ENCODE results near the gene TFAP2A.

The TFAP2A gene

GRCh38 chr6:10414756-10415616 is at the start of gene TFAP2A:
Gene TFAP2A, minus strand, starts transcription at chr6:10415074. Its CDS starts 83 bp downstream, at chr6:10414991.
- DNase-seq: peak; percentile 57

DNA sequence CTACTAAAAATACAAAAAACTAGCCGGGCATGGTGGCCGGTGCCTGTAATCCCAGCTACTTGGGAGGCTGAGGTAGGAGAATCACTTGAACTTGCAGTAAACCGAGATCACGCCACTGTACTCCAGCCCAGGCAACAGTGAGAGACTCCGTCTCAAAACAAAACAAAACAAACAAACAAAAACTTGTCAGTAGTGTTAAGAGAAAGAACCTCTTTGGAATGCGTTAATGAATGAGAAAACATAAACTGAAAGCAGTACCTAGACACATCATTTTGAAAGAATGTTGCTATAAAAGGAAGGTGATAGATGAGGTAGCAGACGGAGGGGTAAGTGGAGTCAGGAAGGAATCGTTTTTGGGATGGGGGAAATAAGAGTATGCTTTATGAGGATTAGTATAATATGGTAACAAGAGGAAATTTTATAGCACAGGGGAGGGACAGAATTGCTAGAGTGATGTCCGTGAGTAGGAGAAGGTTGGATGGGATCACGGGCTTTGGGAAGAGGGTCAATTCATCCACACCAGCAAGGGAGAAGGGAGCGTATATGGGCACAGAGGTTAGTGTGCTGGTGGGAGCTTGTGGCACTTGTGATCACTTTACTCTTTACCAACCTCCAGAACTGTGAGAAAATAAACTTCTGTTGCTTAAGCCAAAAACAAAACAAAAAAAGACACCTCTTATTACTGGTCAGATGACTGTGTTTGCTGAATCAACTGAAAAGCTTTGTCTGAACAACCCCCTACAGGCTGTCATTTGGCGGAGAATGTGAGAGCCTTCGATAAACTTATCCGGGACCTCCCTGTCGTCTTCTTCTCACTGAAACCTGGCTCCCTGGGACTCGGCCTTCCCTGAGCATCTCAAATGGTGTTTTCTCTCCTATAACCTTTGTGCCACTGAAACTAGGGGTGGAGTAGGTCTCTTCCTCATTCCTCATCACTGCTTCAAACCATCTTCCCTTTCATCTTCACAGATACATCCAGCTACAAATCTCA is 48.9 kb upstream of the TFAP2A start:
- DNase-seq: no peak

DNA sequence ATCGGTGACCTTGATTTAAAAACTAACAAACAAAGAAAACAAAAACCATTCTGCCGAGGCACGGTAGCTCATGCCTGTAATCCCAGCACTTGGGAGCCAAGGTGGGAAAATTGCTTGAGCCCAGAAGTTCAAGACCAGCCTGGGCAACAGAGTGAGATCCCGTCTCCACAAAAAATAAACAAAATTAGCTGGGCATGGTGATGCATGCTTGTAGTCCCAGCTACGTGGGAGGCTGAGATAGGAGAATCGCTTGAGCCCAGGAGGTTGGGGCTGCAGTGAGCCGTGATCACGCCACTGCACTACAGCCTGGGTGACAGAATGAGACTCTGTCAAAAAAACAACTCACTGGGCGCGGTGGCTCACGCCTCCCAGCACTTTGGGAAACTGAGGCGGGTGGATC is 48.2 kb upstream of the TFAP2A start:
- no peak for DNase-seq

DNA sequence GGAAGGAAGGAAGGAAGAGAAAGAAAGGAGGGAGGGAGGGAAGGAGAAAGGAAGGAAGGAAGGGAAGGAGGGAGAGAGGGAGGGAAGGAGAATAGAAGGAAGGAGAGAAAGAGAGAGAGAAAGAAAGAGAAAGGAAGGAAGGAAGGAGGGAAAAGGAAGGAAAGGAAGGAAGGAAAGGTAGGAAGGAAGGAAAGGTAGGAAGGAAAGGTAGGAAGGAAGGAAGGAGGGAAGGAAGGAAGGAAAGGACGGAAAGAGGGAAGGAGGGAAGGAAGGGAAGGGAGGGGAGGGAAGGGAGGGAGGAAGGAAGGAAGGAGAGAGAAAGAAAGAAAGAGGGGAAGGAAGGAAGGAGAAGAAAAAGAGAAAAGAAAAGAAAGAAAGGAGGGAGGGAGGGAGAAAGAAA is 47.0 kb upstream of the TFAP2A start:
- no peak for DNase-seq

DNA sequence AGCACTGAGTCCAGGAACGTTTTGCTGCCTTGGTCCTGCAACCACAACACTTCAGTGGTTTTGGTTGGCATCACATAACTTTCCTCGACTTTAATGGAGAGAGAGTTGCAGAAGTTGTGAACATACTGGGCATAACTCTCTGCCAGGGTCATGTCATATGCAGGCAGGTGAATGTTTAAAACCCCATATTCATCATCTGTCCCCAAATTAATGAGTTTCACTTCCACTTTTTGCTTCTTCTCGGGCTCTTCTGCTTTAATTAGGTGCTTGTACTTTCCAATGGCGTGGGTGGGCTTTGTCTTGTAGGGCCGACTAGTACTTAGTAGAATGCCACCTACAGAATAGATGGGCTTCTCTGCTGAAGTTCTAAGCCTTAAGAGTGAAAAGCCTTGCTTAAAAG is 45.2 kb upstream of the TFAP2A start:
- DNase-seq: no peak

GRCh38 chr6:10458287-10458686 is 43.4 kb upstream of the TFAP2A start:
- no peak for DNase-seq

- DNase-seq: no peak
These were observed 38.7 kb upstream of the TFAP2A start for GRCh38 chr6:10453596-10453995.

GRCh38 chr6:10451828-10452509 is 37.1 kb upstream of the TFAP2A start:
- DNase-seq: no peak

DNA sequence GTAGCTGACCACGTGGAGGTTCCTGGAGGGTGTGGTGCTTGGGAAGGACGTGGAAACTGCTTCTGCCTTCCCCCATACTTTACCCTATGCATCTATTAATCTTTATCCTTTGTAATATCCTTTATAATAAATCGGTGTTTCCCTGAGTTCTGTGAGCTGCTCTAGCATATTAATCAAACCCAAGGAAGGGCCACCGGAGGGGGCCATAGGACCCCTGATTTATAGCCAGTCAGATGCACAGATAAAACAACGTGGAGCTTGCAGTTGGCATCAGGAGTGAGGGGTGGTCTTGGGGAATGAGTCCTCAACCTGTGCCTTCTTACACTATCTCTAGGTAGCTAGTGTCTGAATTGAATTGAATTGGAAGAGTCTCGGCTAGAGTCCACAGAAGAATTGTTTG is 36.5 kb upstream of the TFAP2A start:
- DNase-seq: no peak

GRCh38 chr6:10449751-10450150 is 34.9 kb upstream of the TFAP2A start:
- DNase-seq: no peak

GRCh38 chr6:10448096-10448495 is 33.2 kb upstream of the TFAP2A start:
- DNase-seq: no peak

DNA sequence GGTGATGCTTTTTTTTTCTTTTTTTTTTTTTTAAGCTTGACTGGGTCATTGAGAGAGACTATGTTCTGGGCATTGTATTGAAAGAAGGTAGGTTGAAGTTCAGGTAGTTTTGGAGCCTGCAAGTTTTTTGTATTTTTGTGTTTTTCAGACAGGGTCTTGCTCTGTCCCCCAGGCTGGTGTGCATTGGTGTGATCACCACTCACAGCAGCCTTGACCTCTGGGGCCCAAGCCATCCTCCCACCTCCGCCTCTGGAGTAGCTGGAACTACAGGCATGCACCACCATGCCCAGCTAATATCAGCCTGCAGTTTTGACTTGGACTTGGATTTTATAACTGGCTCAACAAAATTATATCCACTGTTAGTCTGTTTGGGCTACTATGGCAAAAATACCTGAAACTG is 31.7 kb upstream of the TFAP2A start:
- DNase-seq: no peak

DNA sequence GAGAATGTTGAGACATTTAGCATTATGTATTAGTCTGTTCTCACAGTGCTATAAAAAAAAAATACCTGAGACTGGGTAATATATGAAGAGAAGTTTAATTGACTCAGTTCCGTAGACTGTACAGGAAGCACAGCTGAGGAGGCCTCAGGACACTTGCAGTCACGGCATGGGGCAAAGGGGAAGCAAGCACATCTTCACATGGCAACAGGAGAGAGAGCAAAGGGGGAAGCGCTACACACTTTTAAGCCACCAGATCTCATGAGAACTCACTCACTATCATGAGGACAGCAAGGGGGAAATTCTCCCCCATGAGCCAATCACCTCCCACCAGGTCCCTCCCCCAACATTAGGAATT is 26.8 kb upstream of the TFAP2A start:
- DNase-seq: no peak

- DNase-seq: no peak
These were observed 26.3 kb upstream of the TFAP2A start for GRCh38 chr6:10441004-10441654.

DNA sequence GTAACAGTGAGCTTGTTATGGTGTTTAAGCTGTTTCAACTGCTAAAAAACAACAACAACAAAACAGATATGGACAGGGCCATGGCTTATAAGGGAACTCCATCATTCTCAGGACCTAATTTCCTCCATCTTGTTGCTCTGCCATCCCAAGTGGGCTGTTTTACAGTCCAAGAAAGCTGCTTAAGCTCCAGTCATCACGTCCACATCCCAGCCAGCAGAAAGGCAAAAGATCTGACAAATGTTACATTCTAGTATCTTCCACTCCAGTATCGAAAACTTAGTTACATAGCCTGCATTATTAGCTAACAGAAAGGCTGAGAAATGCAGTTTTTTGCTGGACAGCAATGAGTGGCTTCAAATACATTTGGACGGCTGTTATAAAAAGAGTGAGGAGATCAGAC is 23.0 kb upstream of the TFAP2A start:
- no peak for DNase-seq

GRCh38 chr6:10434235-10434634 is 19.4 kb upstream of the TFAP2A start:
- no peak for DNase-seq

DNA sequence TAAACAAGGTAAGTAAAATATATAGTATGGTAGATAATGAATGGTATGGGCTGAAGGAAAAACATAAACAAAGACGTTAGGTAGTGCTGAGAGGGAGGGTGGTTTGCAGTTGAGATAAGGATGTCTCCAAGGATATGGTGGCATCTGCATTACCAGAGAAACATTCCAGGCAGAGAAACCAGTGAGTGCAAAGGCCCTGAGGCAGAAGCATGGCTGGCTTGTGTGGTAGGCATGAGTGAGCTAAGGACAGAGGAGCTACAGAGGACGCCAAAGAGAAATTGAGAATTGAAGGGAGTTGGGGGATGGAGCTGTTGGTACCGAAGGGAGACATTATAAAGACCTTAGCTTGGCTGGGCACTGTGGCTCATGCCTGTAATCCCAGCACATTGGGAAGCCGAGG is 18.4 kb upstream of the TFAP2A start:
- DNase-seq: no peak

- DNase-seq: no peak
These were observed 16.7 kb upstream of the TFAP2A start for GRCh38 chr6:10431423-10432164.

GRCh38 chr6:10429638-10430427 is 15.0 kb upstream of the TFAP2A start:
- peak; percentile 34 for DNase-seq

DNA sequence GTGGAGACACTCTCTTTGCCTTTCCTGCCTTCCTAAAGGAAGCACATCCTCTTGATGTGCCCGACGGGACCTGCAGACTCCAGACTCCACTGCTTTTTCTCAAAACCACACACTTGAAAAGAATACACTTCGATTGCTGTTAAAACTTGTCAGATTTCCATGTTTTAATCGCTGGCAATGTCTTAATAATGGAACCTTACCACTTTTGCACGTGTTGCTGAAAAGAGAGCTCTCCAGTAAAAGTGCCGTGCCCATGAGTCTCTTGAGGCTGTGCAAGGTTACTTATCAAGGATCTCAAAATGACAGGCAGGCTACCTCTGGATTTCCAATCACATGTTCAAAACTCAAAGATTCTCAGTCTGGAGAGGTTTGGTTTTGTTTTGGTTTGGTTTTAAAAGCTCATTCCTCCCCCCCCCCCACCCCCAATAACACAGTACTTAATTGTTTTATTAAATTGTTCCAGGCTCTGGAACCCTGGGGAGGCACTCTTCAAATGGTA is 12.0 kb upstream of the TFAP2A start:
- DNase-seq: no peak

All from NCI-H345 (cell line).